Neural cell (in vitro differentiated cells): ENCODE data around the gene DUSP2. TPM values are rescaled to one million over a fixed set of nuclear protein-coding genes. Genes with fewer than 3 reads are reported as not detected.

Experiments
- H2AFZ ChIP-seq: fragments of 200-600, 300-800 bp; sonication (generic), shearing (Covaris generic); 2 replicates; pipeline ENCODE4 v1.6.0; 2014; ENCODE audit warnings: low read depth, mild to moderate bottlenecking, antibody characterized with exemption, low read length, moderate library complexity
- H3F3A ChIP-seq: fragments of 200-600 bp; shearing (Covaris generic); 2 replicates; pipeline ENCODE4 v1.6.1; 2016; ENCODE audit warnings: mild to moderate bottlenecking, moderate library complexity, mixed read lengths, antibody characterized with exemption, low read length; ENCODE audit not compliant: insufficient read depth, poor library complexity, severe bottlenecking
- H3K27ac ChIP-seq: fragments of 200-600, 300-800 bp; sonication (generic), shearing (Covaris generic); 2 replicates; pipeline ENCODE4 v1.5.1; 2014; ENCODE audit warnings: mild to moderate bottlenecking, low read length, moderate library complexity
- H3K27me3 ChIP-seq: fragments of 300-800, 200-600 bp; sonication (generic), shearing (Covaris generic); 2 replicates; pipeline ENCODE4 v1.6.0; 2014; ENCODE audit warnings: mild to moderate bottlenecking, low read depth, low read length, moderate library complexity; ENCODE audit not compliant: insufficient read depth
- H3K36me3 ChIP-seq: fragments of 300-800, 200-600 bp; sonication (generic), shearing (Covaris generic); 2 replicates; pipeline ENCODE4 v1.5.1; 2014; ENCODE audit warnings: mild to moderate bottlenecking, antibody characterized with exemption, low read length, moderate library complexity; ENCODE audit not compliant: insufficient read depth
- H3K4me2 ChIP-seq: fragments of 300-800, 200-600 bp; sonication (generic), shearing (Covaris generic); 2 replicates; pipeline ENCODE4 v1.6.0; 2014; ENCODE audit warnings: mild to moderate bottlenecking, low read length
- H3K4me3 ChIP-seq: fragments of 300-800, 200-600 bp; sonication (generic), shearing (Covaris generic); 2 replicates; pipeline ENCODE4 v1.5.1; 2014; ENCODE audit warnings: mild to moderate bottlenecking, low read length, moderate library complexity
- H3K79me2 ChIP-seq: fragments of 200-600 bp; shearing (Covaris generic); replicated peaks from 2 replicates; pipeline ENCODE4 v1.6.0; 2014; ENCODE audit warnings: mild to moderate bottlenecking, low read length, moderate library complexity; ENCODE audit not compliant: insufficient read depth
- H3K9ac ChIP-seq: fragments of 300-800, 200-600 bp; sonication (generic), shearing (Covaris generic); 2 replicates; pipeline ENCODE4 v1.6.1; 2016; ENCODE audit warnings: mild to moderate bottlenecking, low read length, mixed read lengths
- H3K9me2 ChIP-seq: fragments of 200-600 bp; shearing (Covaris generic); 2 replicates; pipeline ENCODE4 v1.6.1; 2016; ENCODE audit warnings: mild to moderate bottlenecking, low read length, mixed read lengths; ENCODE audit not compliant: insufficient read depth
- H3K9me3 ChIP-seq: fragments of 200-600, 300-800 bp; sonication (generic), shearing (Covaris generic); 2 replicates; pipeline ENCODE4 v1.6.1; 2016; ENCODE audit warnings: mild to moderate bottlenecking, mixed run types, low read length, moderate library complexity, mixed read lengths
- H4K20me1 ChIP-seq: fragments of 200-600 bp; shearing (Covaris generic); 2 replicates; pipeline ENCODE4 v1.6.1; 2016; ENCODE audit warnings: mild to moderate bottlenecking, mixed run types; ENCODE audit not compliant: insufficient read depth
- CTCF ChIP-seq: fragments of 450-650 bp; IDR thresholded peaks from 2 replicates; pipeline ENCODE4 v1.5.1; 2014; ENCODE audit warnings: antibody characterized with exemption, mild to moderate bottlenecking, moderate library complexity; ENCODE audit not compliant: poor library complexity, severe bottlenecking
- EP300 ChIP-seq: fragments of 450-650 bp; conservative IDR thresholded peaks from 2 replicates; pipeline ENCODE4 v1.6.1; 2014; ENCODE audit warnings: antibody characterized with exemption, mild to moderate bottlenecking, moderate library complexity; ENCODE audit not compliant: poor library complexity, severe bottlenecking
- EZH2 ChIP-seq: fragments of 200-600, 300-800 bp; shearing (Covaris generic), sonication (generic); IDR thresholded peaks from 2 replicates; pipeline ENCODE4 v1.6.1; 2014; ENCODE audit warnings: antibody characterized with exemption, low read length, borderline replicate concordance, mild to moderate bottlenecking; ENCODE audit not compliant: insufficient read depth, poor library complexity, severe bottlenecking
- MXI1 ChIP-seq: fragments of 450-650 bp; conservative IDR thresholded peaks from 2 replicates; pipeline ENCODE4 v1.6.1; 2014; ENCODE audit warnings: antibody characterized with exemption, mild to moderate bottlenecking; ENCODE audit not compliant: poor library complexity, severe bottlenecking
- POLR2AphosphoS5 ChIP-seq: IDR thresholded peaks from 2 replicates; pipeline ENCODE4 v1.6.1; 2012
- RAD21 ChIP-seq: fragments of 450-650 bp; conservative IDR thresholded peaks from 2 replicates; pipeline ENCODE4 v1.6.1; 2014; ENCODE audit warnings: antibody characterized with exemption, mild to moderate bottlenecking, moderate library complexity
- REST ChIP-seq: IDR thresholded peaks from 2 replicates; pipeline ENCODE4 v1.6.1; 2012; ENCODE audit warnings: borderline replicate concordance
- SMC3 ChIP-seq: fragments of 450-650 bp; conservative IDR thresholded peaks from 2 replicates; pipeline ENCODE4 v1.6.1; 2014; ENCODE audit warnings: antibody characterized with exemption, mild to moderate bottlenecking, moderate library complexity; ENCODE audit not compliant: poor library complexity
- TAF1 ChIP-seq: IDR thresholded peaks from 2 replicates; pipeline ENCODE4 v1.6.1; 2012; ENCODE audit warnings: low read depth
- polyA plus RNA-seq: library from polyadenylated mRNA; depleted of rRNA; stranded (reverse); fragments of >200 nt; gene quantifications from 2 replicates; pipeline ENCODE4 v1.2.3, GENCODE V29; 2014

DUSP2 gene
- polyA plus RNA-seq, 1 donor from 2014 or later: 2.1 TPM

- no peaks in the 10 kb centered on the region for H3K36me3 ChIP-seq
- H3K9me3 ChIP-seq: no peaks in the 10 kb centered on the region
- no peak overlapping the region for H3K27ac ChIP-seq
- H3K27me3 ChIP-seq: peaks cover 22% of the 10 kb centered on the region
- no peaks in the 10 kb centered on the region for H3K79me2 ChIP-seq
- no peak overlapping the region for H3K4me2 ChIP-seq
- TF ChIP-seq POLR2AphosphoS5 (no peak), EP300 (no peak), CTCF (no peak), TAF1 (no peak), EZH2 (no peak), RAD21 (no peak), REST (no peak), SMC3 (no peak), MXI1 (no peak)
- no peaks in the 10 kb centered on the region for H3K9me2 ChIP-seq
- H3F3A ChIP-seq: no peaks in the 10 kb centered on the region
- H2AFZ ChIP-seq: no peak overlapping the region
- H4K20me1 ChIP-seq: no peaks in the 10 kb centered on the region
- no peak overlapping the region for H3K4me3 ChIP-seq
- H3K9ac ChIP-seq: no peak overlapping the region
Measured at GRCh38 chr2:96120991-96121390, 24.2 kb downstream of the DUSP2 start.

- Histone ChIP-seq H3K4me2 (no peak overlapping the region), H3F3A (no peaks in the 10 kb centered on the region)
Measured at GRCh38 chr2:96120091-96120720, 25.0 kb downstream of the DUSP2 start.

More at GRCh38 chr2:96120091-96120720, 25.0 kb downstream of the DUSP2 start:
- H3K27me3 ChIP-seq: peaks cover 25% of the 10 kb centered on the region
- H3K9me3 ChIP-seq: peaks cover 6% of the 10 kb centered on the region
- no peak overlapping the region for H3K9ac ChIP-seq
- no peaks in the 10 kb centered on the region for H3K9me2 ChIP-seq
- H3K27ac ChIP-seq: no peak overlapping the region
- H4K20me1 ChIP-seq: no peaks in the 10 kb centered on the region
- no peak overlapping the region for H2AFZ ChIP-seq
- no peaks in the 10 kb centered on the region for H3K36me3 ChIP-seq
- H3K4me3 ChIP-seq: no peak overlapping the region
- no peaks in the 10 kb centered on the region for H3K79me2 ChIP-seq
- no peak for TF ChIP-seq MXI1
- TF ChIP-seq REST: no peak
- TF ChIP-seq RAD21: no peak
- TF ChIP-seq SMC3: no peak
- no peak for TF ChIP-seq TAF1
- no peak for TF ChIP-seq CTCF
- TF ChIP-seq EP300: no peak
- no peak for TF ChIP-seq POLR2AphosphoS5
- no peak for TF ChIP-seq EZH2
